Measurements from ENCODE around the gene HES4.
"Not testable (repeated sequence)": the region's sequence is repeated elsewhere in the genome, so short reads cannot be mapped to it uniquely, and the experiment has no call there.

The HES4 gene

DNA sequence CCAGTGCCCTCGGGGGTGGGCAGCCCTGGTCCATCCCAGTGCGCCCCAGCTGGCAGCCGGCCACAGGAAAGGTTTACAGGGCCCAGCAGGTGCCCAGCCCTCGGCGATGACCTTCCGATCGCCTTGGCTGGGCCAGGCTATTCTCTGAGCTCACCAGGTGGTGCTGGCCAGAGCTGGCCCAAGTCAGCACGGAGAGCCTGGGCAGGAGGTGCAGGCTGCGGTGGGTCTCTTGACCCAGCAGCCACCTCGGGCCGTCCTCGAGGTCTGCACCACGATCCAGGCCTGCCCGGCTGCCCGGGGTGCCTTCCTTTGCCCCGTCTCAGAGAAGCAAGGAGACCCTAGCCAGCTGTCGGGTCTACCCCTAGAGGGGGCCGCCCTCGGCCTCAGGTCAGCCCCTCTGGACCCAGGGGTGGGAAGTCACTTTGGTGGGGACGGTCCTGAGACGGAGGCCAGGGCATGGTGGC, 18.4 kb downstream of the HES4 start:
- DNase-seq (ENCODE audit: extremely low read depth in 1 of 2, low read depth in 1 of 2) = no peak

DNA sequence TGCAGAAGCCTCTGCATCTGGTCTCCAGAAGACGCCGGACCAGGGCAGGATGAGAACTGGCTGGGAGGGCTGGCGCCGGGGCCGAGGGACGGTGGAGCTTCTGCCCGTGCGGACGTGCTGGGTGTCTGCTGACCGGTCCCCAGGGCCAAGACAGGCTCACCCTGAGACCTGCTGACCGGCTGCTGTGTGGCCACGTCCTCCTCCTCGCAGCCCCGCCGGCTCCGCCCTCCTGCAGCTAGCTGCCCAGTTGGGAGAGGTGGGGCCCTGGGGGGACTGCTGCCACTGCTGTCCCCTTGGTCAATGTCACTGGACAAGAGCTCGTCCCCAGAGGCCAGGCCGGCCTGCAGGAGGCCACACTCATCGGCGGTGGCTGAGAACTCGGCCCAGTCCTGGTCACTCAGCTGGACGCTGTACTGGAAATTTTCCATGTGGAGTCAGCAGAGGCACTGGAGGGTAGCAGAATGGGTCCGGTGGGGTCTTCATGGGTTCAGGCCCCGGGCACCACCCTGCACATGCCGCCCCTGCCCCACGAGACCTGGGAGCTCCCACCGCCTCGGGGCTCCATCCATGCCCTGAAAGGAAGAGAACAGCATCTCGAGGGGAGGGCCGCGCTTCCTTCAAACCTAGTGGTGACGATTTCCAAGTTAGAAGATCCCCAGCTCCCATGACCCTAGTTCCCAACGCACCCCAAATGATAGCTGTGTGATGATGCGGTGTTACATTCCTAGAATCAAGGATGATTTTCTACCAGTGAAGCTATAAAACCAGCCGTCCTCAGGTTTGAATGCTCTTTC, 19.1 kb downstream of the HES4 start:
- no peak for DNase-seq (ENCODE audit: extremely low read depth in 1 of 2, low read depth in 1 of 2)

- DNase-seq (ENCODE audit: extremely low read depth in 1 of 2, low read depth in 1 of 2) = no peak
Measured at GRCh38 chr1:980137-980571, 19.7 kb downstream of the HES4 start.

DNA sequence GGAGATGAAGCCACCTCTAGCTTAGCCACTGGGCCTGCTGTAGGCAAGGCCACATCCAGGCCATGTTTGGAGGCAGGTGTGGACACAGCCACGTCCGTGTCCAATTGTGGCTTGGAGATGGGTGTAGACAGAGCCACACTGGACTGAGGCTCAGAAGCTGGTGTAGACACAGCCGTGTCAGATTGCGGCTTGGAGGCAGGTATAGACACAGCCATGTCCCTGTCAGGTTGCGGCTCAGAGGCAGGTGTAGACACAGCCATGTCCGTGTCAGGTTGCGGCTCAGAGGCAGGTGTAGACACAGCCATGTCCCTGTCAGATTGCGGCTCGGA, 20.2 kb downstream of the HES4 start:
- DNase-seq (ENCODE audit: extremely low read depth in 1 of 2, low read depth in 1 of 2) = no peak

GRCh38 chr1:978835-979743, 20.8 kb downstream of the HES4 start:
- no peak for DNase-seq (ENCODE audit: extremely low read depth in 1 of 2, low read depth in 1 of 2)

- DNase-seq (ENCODE audit: extremely low read depth in 1 of 2, low read depth in 1 of 2) = no peak
Measured at GRCh38 chr1:978069-978834, 21.6 kb downstream of the HES4 start.

GRCh38 chr1:976791-977190, 23.1 kb downstream of the HES4 start:
- not testable (repeated sequence) for DNase-seq (ENCODE audit: extremely low read depth in 1 of 2, low read depth in 1 of 2)

DNA sequence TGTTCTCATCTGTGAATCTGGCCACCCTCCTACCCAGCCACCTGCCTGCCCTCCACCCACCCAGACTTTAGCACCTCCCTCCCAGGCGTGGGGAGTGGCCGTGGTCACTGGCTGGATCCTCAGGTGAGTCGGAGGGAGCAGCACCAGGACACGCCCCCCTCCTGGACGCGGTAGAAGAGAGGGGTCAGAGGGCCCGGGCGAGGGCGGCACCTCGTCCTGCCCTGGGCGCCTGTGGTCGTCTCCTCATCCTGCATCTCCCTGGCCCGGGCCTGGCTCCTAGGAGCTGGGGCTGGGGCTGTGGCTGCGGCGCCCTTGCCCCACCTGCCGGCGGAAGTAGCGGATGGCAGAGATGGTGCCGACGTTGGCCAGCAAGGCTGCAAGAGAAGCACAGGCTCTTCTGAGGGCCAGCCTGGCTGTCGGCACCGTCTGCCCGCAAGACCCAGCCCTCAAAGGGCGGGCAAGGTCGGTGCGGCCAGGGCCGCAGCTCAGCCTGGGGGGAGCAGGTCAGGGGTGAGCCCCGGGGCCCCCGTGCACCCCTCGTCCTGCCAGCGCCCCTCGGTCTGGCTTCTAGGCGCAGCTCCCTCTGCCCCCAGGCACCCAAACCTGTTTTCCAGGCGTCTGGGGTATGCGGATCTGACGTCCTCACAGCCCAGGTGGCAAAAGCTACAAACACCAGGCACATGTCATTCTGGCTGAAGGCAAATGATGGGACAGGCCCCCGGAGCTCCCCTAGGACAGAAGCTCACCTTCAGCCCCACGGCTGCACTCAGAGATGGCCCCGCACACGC, 23.8 kb downstream of the HES4 start:
- DNase-seq (ENCODE audit: extremely low read depth in 1 of 2, low read depth in 1 of 2) = peak in 1 of 2 donors; percentile 53

DNA sequence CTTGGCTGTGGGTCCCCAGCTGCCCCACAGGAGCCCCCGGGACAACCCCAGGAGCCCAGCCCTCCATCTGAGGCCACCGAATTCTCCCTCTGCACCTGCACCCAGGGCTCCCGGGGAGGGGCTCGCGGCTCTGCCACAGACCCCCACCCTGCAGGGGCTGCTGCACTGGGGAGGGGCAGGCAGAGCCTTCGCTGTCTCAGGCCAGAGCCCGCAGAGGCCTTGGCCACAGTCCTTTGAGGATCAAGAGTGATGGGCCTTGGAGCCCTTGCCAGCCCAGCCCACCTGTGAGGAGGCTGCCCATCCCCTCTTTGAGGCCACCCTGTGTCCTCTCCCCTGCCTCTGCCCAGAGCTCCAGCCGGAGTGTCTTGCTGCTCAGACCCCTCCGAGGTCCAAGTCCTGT, 24.5 kb downstream of the HES4 start:
- DNase-seq (ENCODE audit: extremely low read depth in 1 of 2, low read depth in 1 of 2) = no peak

DNA sequence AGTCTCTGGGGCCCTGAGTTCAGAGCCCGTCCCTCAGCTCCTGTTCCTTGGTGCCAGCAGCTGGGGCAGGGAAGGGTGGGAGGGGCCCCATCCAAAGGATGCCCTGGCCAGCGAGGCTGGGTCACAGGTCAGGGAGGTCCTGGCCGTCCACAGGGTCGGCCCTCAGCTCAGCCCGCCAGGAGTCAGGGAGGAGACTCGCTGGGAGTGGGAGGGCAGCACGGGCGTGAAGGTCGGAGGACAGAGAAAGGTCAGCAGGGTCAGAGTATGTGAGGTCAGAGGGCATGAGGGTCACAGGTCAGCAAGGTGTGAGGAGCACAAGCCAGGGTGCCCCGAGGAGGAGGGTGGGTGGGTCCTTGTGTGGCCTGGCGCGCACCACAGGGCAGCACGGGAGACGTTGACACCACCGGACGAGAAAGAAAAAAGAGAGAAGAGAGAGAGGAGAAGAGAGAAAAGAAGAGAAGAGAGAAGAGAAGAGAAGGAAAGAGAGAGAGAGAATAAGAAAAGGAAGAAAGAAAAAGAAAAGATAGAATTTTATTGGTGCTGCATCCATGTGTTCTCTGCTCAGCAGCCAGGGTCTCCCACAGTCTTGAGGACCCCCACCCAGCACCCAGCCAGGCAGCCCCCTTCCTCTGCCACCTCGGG, 25.1 kb downstream of the HES4 start:
- no peak for DNase-seq (ENCODE audit: extremely low read depth in 1 of 2, low read depth in 1 of 2)

GRCh38 chr1:974293-974640, 25.6 kb downstream of the HES4 start:
- no peak for DNase-seq (ENCODE audit: extremely low read depth in 1 of 2, low read depth in 1 of 2)

GRCh38 chr1:973459-974292, 26.2 kb downstream of the HES4 start:
- no peak for DNase-seq (ENCODE audit: extremely low read depth in 1 of 2, low read depth in 1 of 2)

- no peak for DNase-seq (ENCODE audit: extremely low read depth in 1 of 2, low read depth in 1 of 2)
Measured at GRCh38 chr1:972726-973458, 27.0 kb downstream of the HES4 start.

GRCh38 chr1:971751-972506, 28.0 kb downstream of the HES4 start:
- no peak for DNase-seq (ENCODE audit: extremely low read depth in 1 of 2, low read depth in 1 of 2)

GRCh38 chr1:970973-971730, 28.7 kb downstream of the HES4 start:
- DNase-seq (ENCODE audit: extremely low read depth in 1 of 2, low read depth in 1 of 2) = no peak

GRCh38 chr1:970242-970972, 29.5 kb downstream of the HES4 start:
- no peak for DNase-seq (ENCODE audit: extremely low read depth in 1 of 2, low read depth in 1 of 2)

All from activated CD8-positive, alpha-beta memory T cell treated with anti-CD3 and anti-CD28 coated beads for 1 hour (primary cell).